IPS-NIHi7 (cell line): Measurements from ENCODE around the gene RETREG1.
A peak's percentile ranks its signal among the peaks of the same experiment; 100 is the strongest.
"Not testable (repeated sequence)": the region's sequence is repeated elsewhere in the genome, so short reads cannot be mapped to it uniquely, and the experiment has no call there.

Experiments
- DNase-seq: peaks from one replicate; pipeline ENCODE4 v3.0.0; 2012; ENCODE audit warnings: mixed read lengths; ENCODE audit errors: extremely low spot score

Gene RETREG1

DNA sequence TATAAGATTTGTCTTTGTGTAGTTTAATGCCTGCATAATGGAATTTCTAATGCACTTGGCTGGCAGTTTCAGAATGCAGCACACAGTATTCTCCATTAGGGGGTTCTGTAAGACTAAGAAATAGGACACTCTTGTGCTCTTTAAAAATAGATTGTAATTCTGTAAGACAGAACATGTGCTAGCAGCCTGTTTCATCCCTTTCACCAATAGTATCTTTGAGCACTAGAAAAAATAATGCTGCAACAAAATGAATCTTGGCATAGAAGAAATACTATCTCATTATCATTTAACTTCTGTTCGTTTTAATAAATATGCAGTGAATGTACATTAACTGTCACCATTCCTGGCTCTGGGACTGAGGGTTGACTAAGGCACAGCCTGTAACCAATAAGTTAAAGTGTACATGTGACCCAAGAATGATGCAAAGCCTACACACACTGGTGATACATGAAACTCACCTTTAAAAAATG, 127.4 kb downstream of the RETREG1 start:
- peak; percentile 48 for DNase-seq

GRCh38 chr5:16487456-16487855, 129.3 kb downstream of the RETREG1 start:
- no peak for DNase-seq

GRCh38 chr5:16486711-16487111, 130.1 kb downstream of the RETREG1 start:
- no peak for DNase-seq

DNA sequence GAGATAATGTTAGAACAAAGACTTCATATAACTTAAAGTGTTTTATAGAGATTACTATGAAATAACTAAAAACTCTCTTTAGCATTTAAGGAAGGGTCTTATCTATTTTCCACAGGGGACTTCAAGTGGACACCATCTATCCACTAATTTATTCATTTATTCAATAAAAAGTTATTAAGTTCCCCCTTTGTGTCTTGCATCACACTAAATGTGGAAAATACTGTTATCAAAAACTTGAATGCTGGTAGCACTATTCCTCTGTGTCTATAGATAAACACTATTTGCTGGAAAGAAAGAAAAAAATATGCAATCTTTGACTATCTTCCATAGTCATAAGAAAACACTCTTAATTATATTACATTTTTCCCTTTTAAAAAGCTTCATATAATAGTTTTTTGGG, 131.1 kb downstream of the RETREG1 start:
- no peak for DNase-seq

DNA sequence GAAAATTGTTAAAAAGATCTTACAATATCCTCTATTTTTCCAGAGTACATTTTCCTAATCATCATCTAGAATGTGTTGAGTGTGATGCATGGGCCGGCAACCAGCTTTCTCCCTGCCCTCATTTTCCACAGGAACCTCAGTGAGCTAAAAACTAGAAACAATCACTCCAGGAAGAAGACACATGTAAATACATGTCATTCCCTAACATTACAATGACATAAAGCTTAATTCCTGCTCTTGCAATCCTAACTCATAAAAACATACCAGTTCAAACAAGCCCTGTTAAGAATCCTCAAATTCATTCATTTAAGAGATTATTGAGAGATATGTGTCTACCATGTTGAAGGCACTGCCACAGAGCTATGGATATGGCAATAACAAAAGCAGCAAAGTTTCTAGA, 132.7 kb downstream of the RETREG1 start:
- DNase-seq: no peak

DNA sequence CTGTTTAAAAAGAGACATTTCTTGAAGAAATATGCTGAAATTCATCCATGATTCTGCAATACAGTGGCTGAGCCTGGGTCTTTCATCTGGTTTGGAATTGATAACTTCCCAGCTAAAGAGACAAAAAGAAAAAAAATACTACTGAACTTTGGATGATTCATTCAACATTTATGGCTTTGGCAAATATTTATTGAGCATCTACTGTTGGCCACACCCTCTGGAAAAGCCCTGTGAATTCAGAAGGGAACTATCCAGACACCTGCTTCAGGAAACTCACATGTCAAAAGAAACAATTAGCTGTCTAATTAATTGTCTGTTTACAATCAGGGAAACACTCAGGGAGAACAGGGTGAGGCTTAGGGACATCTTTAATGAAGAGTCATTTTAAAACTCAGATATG, 133.4 kb downstream of the RETREG1 start:
- DNase-seq: no peak

GRCh38 chr5:16482891-16483290, 133.9 kb downstream of the RETREG1 start:
- no peak for DNase-seq

DNA sequence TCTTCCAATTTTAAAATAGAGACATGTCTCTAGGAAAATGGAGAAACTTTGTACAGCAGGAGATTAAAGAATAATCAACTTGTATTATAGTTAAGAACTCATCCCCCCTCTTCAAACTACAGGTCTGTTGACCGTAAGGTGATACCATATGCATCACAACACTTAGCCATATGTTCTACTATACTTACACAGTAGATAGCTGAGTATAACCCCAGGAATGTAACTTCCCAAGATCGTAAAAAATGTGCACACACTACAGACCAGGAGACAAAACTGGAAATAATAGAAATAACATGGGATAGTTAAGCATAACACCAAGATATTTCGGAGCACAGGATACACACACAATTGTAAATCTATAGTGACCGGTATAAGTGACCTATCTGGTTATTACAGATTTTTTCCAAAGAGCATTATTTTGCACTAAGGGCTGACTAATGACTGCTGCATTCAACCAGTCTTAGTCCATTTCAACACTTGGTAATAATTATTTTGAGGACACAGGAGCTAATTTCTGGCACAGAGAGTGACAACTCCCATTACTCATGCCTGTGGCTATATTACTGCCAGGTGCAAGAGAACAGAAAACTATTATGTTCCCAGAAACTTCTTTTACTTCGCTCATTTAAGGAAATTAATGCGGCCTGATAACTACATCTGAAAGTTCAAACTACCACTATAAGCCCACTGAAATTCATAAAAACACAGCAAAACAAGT, 135.8 kb downstream of the RETREG1 start:
- no peak for DNase-seq

GRCh38 chr5:16480144-16480543, 136.7 kb downstream of the RETREG1 start:
- no peak for DNase-seq

DNA sequence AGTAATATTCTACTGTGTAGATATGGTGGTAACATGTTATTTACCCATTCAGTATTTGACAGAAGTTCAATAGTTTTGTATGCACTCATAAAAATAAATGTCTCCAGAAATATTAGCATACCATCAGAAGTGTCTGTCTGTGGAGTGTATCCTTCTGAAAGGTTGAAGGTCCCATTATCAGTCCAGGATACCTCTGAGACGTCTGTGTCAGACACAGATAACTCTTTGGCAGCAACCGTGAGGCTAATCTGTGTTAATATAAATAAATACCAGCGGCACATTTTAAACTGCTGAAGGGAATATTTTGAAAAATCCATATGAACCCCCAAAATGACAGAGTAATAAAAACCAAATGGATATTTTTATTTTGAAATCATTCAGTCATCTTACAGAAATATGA, 139.3 kb downstream of the RETREG1 start:
- no peak for DNase-seq

GRCh38 chr5:16476417-16476816, 140.4 kb downstream of the RETREG1 start:
- DNase-seq: not testable (repeated sequence)

DNA sequence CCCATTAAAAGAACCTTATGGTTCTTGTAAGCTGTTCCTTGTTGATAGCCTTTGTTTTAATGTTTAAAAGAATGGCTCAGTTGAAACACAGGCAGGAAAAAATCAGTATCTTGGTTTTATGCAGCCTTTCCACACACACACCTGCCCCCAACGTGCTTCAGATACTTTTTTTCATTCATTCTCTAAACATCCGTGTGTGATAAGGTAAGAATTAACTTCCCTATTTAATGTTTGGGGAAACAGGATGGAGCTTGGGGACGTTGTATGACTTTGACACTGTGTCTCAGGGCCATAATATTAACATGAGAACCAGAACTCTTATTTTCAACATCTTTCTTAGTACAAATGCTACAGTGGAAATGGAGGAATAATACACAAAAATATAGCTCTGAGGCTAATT, 145.4 kb downstream of the RETREG1 start:
- no peak for DNase-seq

DNA sequence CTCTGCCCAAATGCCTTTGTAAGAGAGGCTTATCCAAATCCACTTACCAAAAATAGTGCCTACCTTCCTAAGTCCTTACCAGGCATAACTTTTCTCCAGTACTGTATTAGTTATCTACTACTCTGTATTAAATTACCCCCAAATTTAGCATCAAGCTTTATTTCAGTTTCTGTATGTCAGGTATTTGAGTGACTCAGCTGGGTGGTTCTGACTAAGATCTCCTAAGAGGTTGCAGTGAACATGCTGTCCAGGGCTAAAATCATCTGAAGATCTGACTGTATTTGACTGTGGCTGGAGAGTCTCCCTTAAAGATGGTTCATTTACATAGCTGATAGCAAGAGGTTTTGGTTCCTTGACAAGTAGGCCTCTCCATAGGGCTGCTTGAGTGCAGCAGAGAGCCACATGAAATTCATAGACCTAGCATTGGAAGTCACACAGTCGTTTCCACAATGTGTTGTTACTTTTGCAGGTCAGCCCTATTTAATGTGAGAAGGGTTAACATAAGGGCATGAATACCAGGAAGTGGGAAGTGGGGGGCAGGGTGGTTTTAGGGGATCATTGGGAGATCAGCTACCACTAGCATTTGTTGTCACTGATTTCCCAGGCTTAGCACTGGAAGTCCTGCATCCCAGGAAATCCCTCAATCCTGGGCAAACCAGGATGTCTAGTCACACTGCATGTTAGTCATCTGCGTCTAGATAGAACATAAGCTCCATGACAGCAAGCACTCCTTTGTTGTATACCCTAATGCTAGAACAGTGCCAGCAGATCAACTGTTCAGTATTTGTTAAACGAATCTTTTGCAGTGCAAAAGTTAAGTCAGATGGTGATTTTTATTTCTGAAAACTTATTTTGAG, 149.2 kb downstream of the RETREG1 start:
- no peak for DNase-seq

GRCh38 chr5:16465544-16466432, 151.0 kb downstream of the RETREG1 start, which contains the start of gene ZNF622:
TSS of gene ZNF622 (minus strand) at chr5:16465800. CDS start at chr5:16465665, 135 bp downstream.
- peak; percentile 90 for DNase-seq

- peak; percentile 26 for DNase-seq
Observed at GRCh38 chr5:16464664-16465543, 151.9 kb downstream of the RETREG1 start.

DNA sequence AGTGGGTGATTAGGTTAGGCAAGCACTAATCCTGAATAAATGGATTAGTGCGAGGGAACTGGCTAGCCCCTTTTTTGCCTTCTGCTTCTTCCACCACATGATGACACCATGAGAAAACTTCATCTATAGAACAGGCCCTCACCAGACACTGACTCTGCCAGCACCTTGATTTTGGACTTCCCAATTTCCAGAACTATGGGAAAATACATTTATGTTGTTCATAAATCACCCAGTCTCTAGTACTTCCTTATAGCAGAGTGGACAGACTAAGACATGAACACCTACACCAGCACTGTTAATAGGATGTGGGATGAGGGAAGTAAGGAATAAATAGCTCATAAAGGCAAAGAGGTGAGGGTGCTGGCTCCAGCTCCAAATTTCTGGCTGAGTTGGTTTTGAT, 152.6 kb downstream of the RETREG1 start:
- no peak for DNase-seq

DNA sequence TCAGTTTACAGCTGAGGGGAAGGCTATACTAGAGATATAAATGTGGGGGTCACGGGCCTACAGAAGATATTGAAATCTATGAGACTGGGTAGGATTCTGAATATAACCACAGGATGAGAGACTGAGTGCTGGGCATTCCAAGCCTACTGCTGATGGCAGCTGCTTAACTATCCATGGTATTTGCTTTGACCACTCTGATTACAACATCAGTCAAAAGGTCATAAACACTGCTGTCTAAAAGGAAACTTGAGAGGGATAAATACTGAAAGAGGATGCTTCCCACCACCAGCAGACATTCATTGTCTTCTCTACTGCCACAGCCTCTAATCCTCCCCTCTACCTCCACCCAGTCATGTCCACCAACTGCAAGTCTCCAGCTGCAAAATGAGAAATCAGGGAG, 155.0 kb downstream of the RETREG1 start:
- no peak for DNase-seq

DNA sequence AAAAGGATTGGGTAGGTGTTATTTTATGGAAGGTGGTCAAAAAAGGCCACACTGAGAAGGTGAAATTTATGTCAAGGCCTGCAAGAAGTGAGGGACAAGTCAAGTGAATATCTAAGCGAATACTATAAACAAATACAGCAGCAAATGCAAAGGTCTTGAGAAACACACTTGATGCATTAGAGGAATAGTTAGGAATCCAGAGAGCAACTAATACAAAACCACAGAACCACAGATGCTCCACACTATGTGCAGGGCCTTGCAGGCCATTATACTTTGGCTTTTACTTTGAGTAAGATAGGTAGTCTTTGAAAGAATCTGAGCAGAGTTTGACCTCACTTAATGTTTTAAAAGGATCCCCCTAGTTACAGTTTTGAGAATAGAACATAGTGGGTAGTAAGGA, 155.8 kb downstream of the RETREG1 start:
- DNase-seq: no peak

- no peak for DNase-seq
Observed at GRCh38 chr5:16459451-16459850, 157.3 kb downstream of the RETREG1 start.

GRCh38 chr5:16457853-16458252, 158.9 kb downstream of the RETREG1 start:
- no peak for DNase-seq

- DNase-seq: no peak
Observed at GRCh38 chr5:16457451-16457850, 159.3 kb downstream of the RETREG1 start.
